H1 (cell line): ENCODE measurements around the gene CLDN9. TPM values are rescaled to one million over a fixed set of nuclear protein-coding genes. Genes with fewer than 3 reads are reported as not detected.

ENCODE experiments used
- CTCF ChIA-PET: fragments of 300-600 bp; sonication (Branson Sonifier 250); formaldehyde crosslinking; loops from one replicate; lab custom pipeline; 2021; ENCODE audit not compliant: partially characterized antibody; lab: Charles Lee
- POLR2A ChIA-PET: fragments of 300-600 bp; sonication (Branson Sonifier 250); formaldehyde crosslinking; loops from one replicate; lab custom pipeline; 2021; ENCODE audit warnings: inconsistent platforms; ENCODE audit not compliant: partially characterized antibody; lab: Charles Lee
- DNase-seq, 2 experiments: peaks; one replicate each; pipeline versions ENCODE4 v3.0.0 to v3.0.0-alpha.2; 2010 to 2022; ENCODE audit warnings: low spot score in 2 of 2, low read depth in 1 of 2, mixed read lengths in 1 of 2
- FAIRE-seq: peaks from 2 replicates; lab custom pipeline; 2011; peaks lifted over from hg19 to GRCh38; lab: Jason Lieb, UNC
- H2AFZ ChIP-seq: 2 replicates; pipeline ENCODE4 v1.8.1; 2012; ENCODE audit warnings: low read length, inconsistent platforms
- H2AK5ac ChIP-seq: 2 replicates; pipeline ENCODE4 v1.6.1; 2013; ENCODE audit warnings: low read depth, low read length
- H2BK120ac ChIP-seq: replicated peaks from 2 replicates; pipeline ENCODE3; 2013; ENCODE audit warnings: low read depth, low read length, inconsistent platforms
- H2BK12ac ChIP-seq: 2 replicates; pipeline ENCODE4 v1.6.1; 2013; ENCODE audit warnings: low read depth, low read length
- H2BK15ac ChIP-seq: 2 replicates; pipeline ENCODE4 v1.6.1; 2013; ENCODE audit warnings: low read length
- H2BK20ac ChIP-seq: 2 replicates; pipeline ENCODE4 v1.6.1; 2013; ENCODE audit warnings: low read length
- H2BK5ac ChIP-seq: 2 replicates; pipeline ENCODE4 v1.6.1; 2013; ENCODE audit warnings: low read depth, low read length
- H3K14ac ChIP-seq: 2 replicates; pipeline ENCODE4 v1.6.1; 2013; ENCODE audit warnings: inconsistent platforms; ENCODE audit not compliant: insufficient read length
- H3K18ac ChIP-seq: 2 replicates; pipeline ENCODE4 v1.6.1; 2013; ENCODE audit warnings: low read length; ENCODE audit errors: extremely low read depth
- H3K23ac ChIP-seq: 2 replicates; pipeline ENCODE4 v1.6.1; 2013; ENCODE audit warnings: inconsistent platforms; ENCODE audit not compliant: insufficient read length
- H3K23me2 ChIP-seq: 2 replicates; pipeline ENCODE4 v1.6.1; 2013; ENCODE audit warnings: low read depth, low read length
- H3K27ac ChIP-seq: 2 replicates; pipeline ENCODE4 v1.6.1; 2011; ENCODE audit warnings: low read depth, low read length, inconsistent platforms
- H3K27me3 ChIP-seq, 4 experiments: replicated peaks in 1 of 4; 1 replicate in 1 of 4; 2 replicates in 3 of 4; pipeline versions ENCODE4 v1.6.1 to v1.8.1; 2011 to 2013; ENCODE audit warnings: low read length in 3 of 4, mild to moderate bottlenecking in 3 of 4, inconsistent platforms in 2 of 4, mixed read lengths in 2 of 4, moderate library complexity in 1 of 4; ENCODE audit not compliant: control insufficient read depth in 3 of 4, insufficient read depth in 3 of 4; ENCODE audit errors: extremely low read depth in 1 of 4
- H3K36me3 ChIP-seq, 4 experiments: 2 replicates each; pipeline versions ENCODE4 v1.6.1 to v1.8.1; 2011 to 2013; ENCODE audit warnings: mild to moderate bottlenecking in 4 of 4, low read length in 3 of 4, moderate library complexity in 2 of 4, control low read depth in 1 of 4, inconsistent platforms in 1 of 4; ENCODE audit not compliant: insufficient read depth in 4 of 4, control insufficient read depth in 2 of 4
- H3K4ac ChIP-seq: replicated peaks from 2 replicates; pipeline ENCODE3; 2013; ENCODE audit warnings: low read length, low read depth, mixed read lengths, inconsistent platforms; ENCODE audit not compliant: insufficient read length
- H3K4me1 ChIP-seq, 4 experiments: replicated peaks in 1 of 4; 1 replicate in 1 of 4; 2 replicates in 3 of 4; pipeline versions ENCODE4 v1.6.1 to v1.8.1; 2011 to 2013; ENCODE audit warnings: low read length in 3 of 4, inconsistent platforms in 2 of 4, mixed read lengths in 1 of 4; ENCODE audit not compliant: insufficient read depth in 4 of 4, control insufficient read depth in 3 of 4
- H3K4me2 ChIP-seq, 2 experiments: 2 replicates each; pipeline versions ENCODE4 v1.6.1 to v1.8.1; 2011 to 2013; ENCODE audit warnings: low read depth in 2 of 2, low read length in 2 of 2, control low read depth in 1 of 2, inconsistent platforms in 1 of 2, mild to moderate bottlenecking in 1 of 2; ENCODE audit not compliant: insufficient read depth in 1 of 2
- H3K4me3 ChIP-seq, 4 experiments: fragments of 200-600, 300-600 bp in 1 of 4; sonication (generic), shearing (Covaris generic), sonication (Bioruptor Twin) in 1 of 4; 2 replicates each; pipeline versions ENCODE4 v1.5.1 to v1.8.1; 2011 to 2016; ENCODE audit warnings: low read length in 4 of 4, low read depth in 3 of 4, control low read depth in 2 of 4, inconsistent platforms in 2 of 4, mild to moderate bottlenecking in 2 of 4, mixed read lengths in 1 of 4, moderate library complexity in 1 of 4; ENCODE audit not compliant: insufficient read depth in 2 of 4; ENCODE audit errors: extremely low read depth in 1 of 4
- H3K56ac ChIP-seq: replicated peaks from 2 replicates; pipeline ENCODE3; 2013; ENCODE audit warnings: low read depth, mild to moderate bottlenecking, mixed read lengths, low read length, inconsistent platforms; ENCODE audit not compliant: insufficient read length
- H3K79me1 ChIP-seq: 2 replicates; pipeline ENCODE4 v1.6.1; 2013; ENCODE audit warnings: low read depth, low read length, control low read depth
- H3K79me2 ChIP-seq, 2 experiments: 2 replicates each; pipeline versions ENCODE4 v1.6.1 to v1.8.1; 2012 to 2013; ENCODE audit warnings: low read length in 2 of 2, mild to moderate bottlenecking in 2 of 2, inconsistent platforms in 1 of 2; ENCODE audit not compliant: insufficient read depth in 2 of 2, control insufficient read depth in 1 of 2
- H3K9ac ChIP-seq, 4 experiments: replicated peaks in 1 of 4; 1 replicate in 1 of 4; 2 replicates in 3 of 4; pipeline versions ENCODE4 v1.6.1 to v1.8.1; 2011 to 2013; ENCODE audit warnings: low read depth in 3 of 4, low read length in 3 of 4, control low read depth in 2 of 4, mild to moderate bottlenecking in 2 of 4, moderate library complexity in 2 of 4, inconsistent platforms in 1 of 4; ENCODE audit errors: extremely low read depth in 1 of 4
- H3K9me3 ChIP-seq, 2 experiments: 2 replicates each; pipeline versions ENCODE4 v1.6.1 to v1.8.1; 2012 to 2013; ENCODE audit warnings: mild to moderate bottlenecking in 2 of 2, moderate library complexity in 2 of 2, control low read depth in 1 of 2, inconsistent platforms in 1 of 2, low read depth in 1 of 2, low read length in 1 of 2, mixed read lengths in 1 of 2; ENCODE audit not compliant: insufficient read depth in 2 of 2
- H4K20me1 ChIP-seq, 2 experiments: replicated peaks in 1 of 2; 2 replicates each; pipeline versions ENCODE3 to v1.8.1; 2011 to 2013; ENCODE audit warnings: inconsistent platforms in 2 of 2, low read length in 2 of 2, mild to moderate bottlenecking in 1 of 2; ENCODE audit not compliant: insufficient read depth in 2 of 2, control insufficient read depth in 1 of 2
- H4K5ac ChIP-seq: 2 replicates; pipeline ENCODE4 v1.6.1; 2013; ENCODE audit warnings: low read length, low read depth, mixed read lengths, inconsistent platforms; ENCODE audit not compliant: insufficient read length
- H4K8ac ChIP-seq: 2 replicates; pipeline ENCODE4 v1.8.0; 2013; ENCODE audit warnings: mild to moderate bottlenecking, moderate library complexity, low read length, inconsistent platforms; ENCODE audit not compliant: insufficient read depth; ENCODE audit errors: extremely low read depth
- H4K91ac ChIP-seq: replicated peaks from 2 replicates; pipeline ENCODE3; 2013; ENCODE audit warnings: low read length, mixed read lengths, inconsistent platforms; ENCODE audit not compliant: insufficient read length
- HDAC2 ChIP-seq, 2 experiments: fragments of 300-600 bp in 1 of 2; sonication (generic) in 1 of 2; IDR thresholded peaks; 2 replicates each; pipeline ENCODE4 v1.6.1; 2011 to 2012; ENCODE audit warnings: low read depth in 2 of 2, low read length in 2 of 2, mild to moderate bottlenecking in 2 of 2, moderate library complexity in 2 of 2, borderline replicate concordance in 1 of 2, inconsistent platforms in 1 of 2
- SAP30 ChIP-seq: fragments of 300-600 bp; sonication (generic); IDR thresholded peaks from 2 replicates; pipeline ENCODE4 v1.7.1; 2012; ENCODE audit warnings: low read length, moderate library complexity, mild to moderate bottlenecking, inconsistent platforms; ENCODE audit not compliant: insufficient read depth, insufficient replicate concordance
- SIN3A ChIP-seq, 2 experiments: IDR thresholded peaks in 1 of 2; conservative IDR thresholded peaks in 1 of 2; 2 replicates each; pipeline ENCODE4 v1.6.1; 2011 to 2012; ENCODE audit warnings: low read length in 2 of 2, improper control_type of control experiment in 1 of 2, low read depth in 1 of 2, mild to moderate bottlenecking in 1 of 2
- TAF7 ChIP-seq: optimal IDR thresholded peaks from 2 replicates; pipeline ENCODE3; 2011; ENCODE audit warnings: low read depth, mild to moderate bottlenecking, inconsistent platforms, low read length, moderate library complexity, borderline replicate concordance
- WGBS, 2 experiments: shearing (Covaris generic) in 1 of 2; methylation state at CpG; one replicate each; pipeline versions ENCODE4 v1.1.6 to v1.1.7; 2013 to 2015; ENCODE audit warnings: low lambda C conversion rate in 2 of 2, mixed read lengths in 2 of 2, inconsistent platforms in 1 of 2, low coverage in 1 of 2, missing lambda C conversion rate in 1 of 2; ENCODE audit not compliant: insufficient replicate concordance in 2 of 2, insufficient coverage in 1 of 2, insufficient read length in 1 of 2; ENCODE audit errors: extremely low coverage in 1 of 2, missing lambda C conversion rate in 1 of 2; 5-methylcytosine and 5-hydroxymethylcytosine counted together
- polyA plus RNA-seq, 7 experiments: library from polyadenylated mRNA; depleted of rRNA in 3 of 7; stranded (reverse) in 5 of 7; unstranded in 2 of 7; fragments of >200 nt in 5 of 7; fragments of 200-250 nt in 2 of 7; gene quantifications; 1 replicate in 5 of 7; 2 replicates in 1 of 7; 4 replicates in 1 of 7; pipeline versions ENCODE4 v1.2.1 to v1.2.3, GENCODE V29; 2011 to 2013; ENCODE audit warnings: missing spikeins in 2 of 7, mixed read lengths in 2 of 7
- total RNA-seq: library from RNA; stranded (reverse); fragmentation: NEBNext Ultra II Directional; extraction: Animal tissue kit (Norgen Biotek cat#: 25700); gene quantifications from 2 replicates; pipeline ENCODE4 v1.2.1, GENCODE V29; 2021

CLDN9 gene
- total and polyA plus RNA-seq, 2 of the 8 experiments (the other 6 are each of a cell fraction or from before 2014, with no cell fraction given) = 0.60 to 0.89 TPM

DNA sequence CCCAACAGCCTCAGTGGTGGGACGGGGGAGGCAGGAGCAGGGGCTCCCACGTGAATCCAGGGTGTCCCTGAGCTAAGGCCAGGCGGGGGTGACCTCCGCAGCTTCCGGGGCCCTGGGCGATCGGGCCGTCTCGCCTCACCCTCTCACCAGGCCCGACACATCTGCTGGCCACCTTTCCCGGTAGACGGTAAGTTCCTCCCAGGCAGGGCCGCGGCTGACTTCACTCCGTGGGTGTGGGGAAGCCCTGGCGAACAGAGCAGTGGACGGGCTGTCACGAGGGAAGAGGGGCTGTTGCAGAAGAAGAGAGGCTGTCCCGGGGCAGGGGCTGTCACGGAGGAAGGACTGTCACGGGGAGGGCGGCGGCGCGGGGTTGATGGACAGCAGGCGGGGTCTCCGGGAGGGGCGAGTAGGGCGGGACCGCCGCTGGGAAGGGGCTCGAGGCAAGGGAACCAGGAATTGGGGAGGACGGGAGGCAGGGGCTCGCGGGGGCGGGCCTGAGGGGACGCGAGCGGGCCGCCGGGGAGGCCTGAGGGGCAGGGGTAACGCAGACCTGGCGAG lies 33.0 kb upstream of the CLDN9 start:
- no peaks in the 10 kb centered on the region for H3K9me3 ChIP-seq
- no peak overlapping the region for H2BK20ac ChIP-seq
- peak overlapping the region in 3 of 4 experiments; percentile 81 to 93 (median 82); a peak in 6 of 7 replicates for H3K9ac ChIP-seq
- peak overlapping the region; percentile 91; the same call in 1 of the 2 replicates for H3K27ac ChIP-seq
- H2AK5ac ChIP-seq = no peak overlapping the region
- TF ChIP-seq TAF7 (no peak), SIN3A (conservative IDR thresholded peaks at IDR 0.05 in 1 of 2, IDR thresholded peaks at IDR 0.05 in 1 of 2; ENCODE audit: low read depth in 1 of 2, low read length in 2 of 2) (no peak), SAP30 (peak; percentile 79), HDAC2 (IDR thresholded peaks at IDR 0.05; ENCODE audit: borderline replicate concordance in 1 of 2, low read depth in 2 of 2, low read length in 2 of 2) (peak; percentile 12 to 31; a peak in 1 of 4 replicates)
- DNase-seq (no peak), FAIRE-seq (no peak)
- peak overlapping the region; percentile 98; the same call in 1 of the 2 replicates for H4K8ac ChIP-seq
- H3K27me3 ChIP-seq = no peaks in the 10 kb centered on the region; a peak in 1 of 7 replicates
- H3K18ac ChIP-seq = 0 out of 2 replicates have a peak overlapping the region, but pooled peaks have one; percentile 60
- peaks cover 8% of the 10 kb centered on the region for H3K79me1 ChIP-seq
- ChIA-PET POLR2A (interaction anchor here (1.2 to 25.4 kb wide), 7 partner anchors 10 to 119 kb away, joined by 3 to 455 read pairs (median 22); partner anchors contain the start of genes CLDN6, HCFC1R1, KREMEN2 and PAQR4), CTCF (interaction anchor here (0.9 to 3.7 kb wide), 4 partner anchors 10 to 48 kb away, joined by 3 to 27 read pairs (median 6); partner anchors contain the start of gene CLDN6)
- H4K20me1 ChIP-seq = peaks cover 13 to 27% of the 10 kb centered on the region in 2 experiments
- H2BK15ac ChIP-seq = peak overlapping the region; percentile 61; the same call in 1 of the 2 replicates
- H3K4me1 ChIP-seq = peaks cover 3 to 23% (median 14%) of the 10 kb centered on the region in 4 experiments
- peak overlapping the region; percentile 68 to 79 (median 73) for H3K4me3 ChIP-seq
- H4K91ac ChIP-seq = no peak overlapping the region
- H3K23ac ChIP-seq = no peak overlapping the region
- no peak overlapping the region for H2BK120ac ChIP-seq
- no peak overlapping the region for H2AFZ ChIP-seq
- H4K5ac ChIP-seq = peak overlapping the region; percentile 97
- H3K14ac ChIP-seq = no peak overlapping the region
- H2BK12ac ChIP-seq = no peak overlapping the region
- H3K79me2 ChIP-seq = peaks cover 0 to 8% of the 10 kb centered on the region in 2 experiments; a peak in 2 of 4 replicates
- peak overlapping the region; percentile 69 for H3K4ac ChIP-seq
- peaks cover 7 to 22% (median 17%) of the 10 kb centered on the region in 4 experiments; a peak in 6 of 8 replicates for H3K36me3 ChIP-seq
- peak overlapping the region; percentile 71; the same call in 1 of the 2 replicates for H2BK5ac ChIP-seq
- H3K23me2 ChIP-seq = peaks cover 12% of the 10 kb centered on the region; the same call in 1 of the 2 replicates
- H3K56ac ChIP-seq = peak overlapping the region; percentile 59
- WGBS, 2 experiments = 26% methylated on average over 32 of the region's 43 CpGs; no CpG with 5 or more reads in 1 of the 2 experiments
- H3K4me2 ChIP-seq = peak overlapping the region; percentile 38 to 93
